Neutrophil (primary cell): ENCODE results near the gene KLF4.
A peak's percentile ranks its signal among the peaks of the same experiment; 100 is the strongest.

Source experiments
- H3K27ac ChIP-seq: fragments of 200-600 bp; sonication (generic); 2 replicates; pipeline ENCODE4 v1.5.1; 2016; ENCODE audit warnings: mild to moderate bottlenecking, moderate library complexity
- H3K27me3 ChIP-seq: fragments of 200-600 bp; sonication (generic); 2 replicates; pipeline ENCODE4 v1.6.0; 2016; ENCODE audit warnings: mild to moderate bottlenecking
- H3K36me3 ChIP-seq: fragments of 200-600 bp; sonication (generic); 2 replicates; pipeline ENCODE4 v1.5.1; 2017
- H3K4me1 ChIP-seq, 2 experiments: fragments of 200-600 bp in 1 of 2; sonication (generic) in 1 of 2; 1 replicate in 1 of 2; 2 replicates in 1 of 2; pipeline versions ENCODE4 v1.5.1 to v1.6.1; 2013 to 2016; ENCODE audit warnings: low read depth in 1 of 2, low read length in 1 of 2, mild to moderate bottlenecking in 1 of 2, moderate library complexity in 1 of 2; ENCODE audit not compliant: control insufficient read depth in 1 of 2, insufficient read depth in 1 of 2
- H3K4me3 ChIP-seq, 2 experiments: fragments of 200-600 bp in 1 of 2; sonication (generic) in 1 of 2; 1 replicate in 1 of 2; 2 replicates in 1 of 2; pipeline ENCODE4 v1.5.1; 2013 to 2016; ENCODE audit warnings: low read depth in 1 of 2, low read length in 1 of 2, mild to moderate bottlenecking in 1 of 2, moderate library complexity in 1 of 2
- H3K9me3 ChIP-seq: fragments of 200-600 bp; sonication (generic); 2 replicates; pipeline ENCODE4 v1.5.1; 2016
- CTCF ChIP-seq: fragments of 200-600 bp; sonication (generic); IDR thresholded peaks from 2 replicates; pipeline ENCODE4 v1.5.1; 2016; ENCODE audit warnings: antibody characterized with exemption

The KLF4 gene

GRCh38 chr9:107489687-107490605, at the start of gene KLF4:
Gene KLF4 (minus strand): TSS chr9:107489769. CDS start chr9:107489172, 597 bp downstream.
- H3K27ac ChIP-seq = peak within 1 kb of the TSS; percentile 50
- TF ChIP-seq CTCF = no peak
- no peaks in the 10 kb centered on the region for H3K9me3 ChIP-seq
- H3K4me1 ChIP-seq = peaks cover 41 to 42% of the 10 kb centered on the region in 2 experiments
- H3K36me3 ChIP-seq = no peaks in the 10 kb centered on the region
- peak within 1 kb of the TSS; percentile 66 to 69 for H3K4me3 ChIP-seq
- peaks cover 98% of the 10 kb centered on the region for H3K27me3 ChIP-seq

GRCh38 chr9:107536462-107536861, 46.9 kb upstream of the KLF4 start:
- Histone ChIP-seq H3K36me3 (no peaks in the 10 kb centered on the region), H3K27ac (no peak overlapping the region), H3K27me3 (no peaks in the 10 kb centered on the region), H3K9me3 (no peaks in the 10 kb centered on the region), H3K4me1 (no peaks in the 10 kb centered on the region), H3K4me3 (no peak overlapping the region)
- TF ChIP-seq CTCF = no peak

- H3K27me3 ChIP-seq = no peaks in the 10 kb centered on the region
- H3K9me3 ChIP-seq = no peaks in the 10 kb centered on the region
- no peak overlapping the region for H3K27ac ChIP-seq
- no peak for TF ChIP-seq CTCF
- no peaks in the 10 kb centered on the region for H3K4me1 ChIP-seq
- H3K4me3 ChIP-seq = no peak overlapping the region
- no peaks in the 10 kb centered on the region for H3K36me3 ChIP-seq
Measured at GRCh38 chr9:107534510-107535078, 45.0 kb upstream of the KLF4 start.

GRCh38 chr9:107530679-107531078, 41.1 kb upstream of the KLF4 start:
- Histone ChIP-seq H3K36me3 (no peaks in the 10 kb centered on the region), H3K4me1 (no peaks in the 10 kb centered on the region), H3K9me3 (no peaks in the 10 kb centered on the region), H3K27me3 (no peaks in the 10 kb centered on the region), H3K4me3 (no peak overlapping the region), H3K27ac (no peak overlapping the region)
- no peak for TF ChIP-seq CTCF

- Histone ChIP-seq H3K4me1 (no peaks in the 10 kb centered on the region), H3K27ac (no peak overlapping the region), H3K27me3 (no peaks in the 10 kb centered on the region), H3K9me3 (no peaks in the 10 kb centered on the region), H3K36me3 (no peaks in the 10 kb centered on the region), H3K4me3 (no peak overlapping the region)
- TF ChIP-seq CTCF = no peak
Measured at GRCh38 chr9:107528686-107529085, 39.1 kb upstream of the KLF4 start.
